22Rv1 (cell line): ENCODE data around the gene ANKS1A.
"Not testable (repeated sequence)": the region's sequence is repeated elsewhere in the genome, so short reads cannot be mapped to it uniquely, and the experiment has no call there.

ENCODE experiments used
- CTCF ChIP-seq: fragments of 450-650 bp; IDR thresholded peaks from 2 replicates; pipeline ENCODE4 v1.5.1; 2017; ENCODE audit warnings: mild to moderate bottlenecking
- ZFX ChIP-seq: fragments of 450-650 bp; IDR thresholded peaks from 2 replicates; pipeline ENCODE4 v1.6.1; 2017; ENCODE audit warnings: antibody characterized with exemption, borderline replicate concordance

GRCh38 chr6:34999962-35000361 is 110.9 kb downstream of the ANKS1A start:
- not testable (repeated sequence) for TF ChIP-seq CTCF, ZFX
